ENCODE measurements around the gene ADCY7.

Gene ADCY7

DNA sequence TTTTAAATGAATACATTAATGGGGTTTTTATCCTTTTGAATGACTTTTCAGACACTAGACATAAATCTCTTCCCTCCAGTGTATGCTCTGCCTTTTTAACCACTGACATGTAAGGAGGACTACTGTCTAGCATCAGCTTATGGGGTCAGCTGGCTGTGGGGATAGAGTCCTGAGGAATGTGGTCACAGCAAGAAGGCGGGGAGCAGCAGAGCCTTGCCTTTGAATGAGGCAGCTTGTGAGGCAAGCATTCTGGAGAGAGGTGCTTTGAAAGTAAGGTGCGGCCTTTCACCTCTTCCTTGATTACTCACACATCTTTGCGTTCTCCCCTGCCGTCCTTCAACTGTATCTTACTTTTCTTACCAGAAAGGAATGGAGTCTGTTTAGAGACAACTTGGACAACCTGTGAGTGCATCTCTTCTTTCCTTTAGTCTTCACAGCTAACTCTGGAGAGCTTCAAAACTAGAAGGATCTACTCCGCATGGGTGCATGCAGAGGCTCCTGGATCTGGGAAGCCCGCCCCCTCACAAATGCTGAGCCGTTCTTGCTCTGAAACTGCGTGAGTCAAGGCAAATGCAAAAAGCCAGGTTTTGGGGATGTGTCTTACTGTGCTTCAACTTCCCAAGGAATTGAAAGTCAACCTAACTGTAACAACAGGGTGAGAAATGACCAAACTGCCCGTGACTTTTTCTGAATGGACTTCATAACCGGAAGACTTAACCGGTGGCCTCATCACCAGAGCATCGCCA, 49.9 kb downstream of the ADCY7 start:
- no peak for DNase-seq (ENCODE audit: low read depth)
- H3K4me3 ChIP-seq (ENCODE audit: low read depth, low read length), result no peak overlapping the region
- no peak for TF ChIP-seq MYC (IDR thresholded peaks at IDR 0.05; ENCODE audit: low read depth, low read length)
- TF ChIP-seq, protein P1, sequence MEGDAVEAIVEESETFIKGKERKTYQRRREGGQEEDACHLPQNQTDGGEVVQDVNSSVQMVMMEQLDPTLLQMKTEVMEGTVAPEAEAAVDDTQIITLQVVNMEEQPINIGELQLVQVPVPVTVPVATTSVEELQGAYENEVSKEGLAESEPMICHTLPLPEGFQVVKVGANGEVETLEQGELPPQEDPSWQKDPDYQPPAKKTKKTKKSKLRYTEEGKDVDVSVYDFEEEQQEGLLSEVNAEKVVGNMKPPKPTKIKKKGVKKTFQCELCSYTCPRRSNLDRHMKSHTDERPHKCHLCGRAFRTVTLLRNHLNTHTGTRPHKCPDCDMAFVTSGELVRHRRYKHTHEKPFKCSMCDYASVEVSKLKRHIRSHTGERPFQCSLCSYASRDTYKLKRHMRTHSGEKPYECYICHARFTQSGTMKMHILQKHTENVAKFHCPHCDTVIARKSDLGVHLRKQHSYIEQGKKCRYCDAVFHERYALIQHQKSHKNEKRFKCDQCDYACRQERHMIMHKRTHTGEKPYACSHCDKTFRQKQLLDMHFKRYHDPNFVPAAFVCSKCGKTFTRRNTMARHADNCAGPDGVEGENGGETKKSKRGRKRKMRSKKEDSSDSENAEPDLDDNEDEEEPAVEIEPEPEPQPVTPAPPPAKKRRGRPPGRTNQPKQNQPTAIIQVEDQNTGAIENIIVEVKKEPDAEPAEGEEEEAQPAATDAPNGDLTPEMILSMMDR (IDR thresholded peaks at IDR 0.05; ENCODE audit: low read depth, low read length), result no peak

DNA sequence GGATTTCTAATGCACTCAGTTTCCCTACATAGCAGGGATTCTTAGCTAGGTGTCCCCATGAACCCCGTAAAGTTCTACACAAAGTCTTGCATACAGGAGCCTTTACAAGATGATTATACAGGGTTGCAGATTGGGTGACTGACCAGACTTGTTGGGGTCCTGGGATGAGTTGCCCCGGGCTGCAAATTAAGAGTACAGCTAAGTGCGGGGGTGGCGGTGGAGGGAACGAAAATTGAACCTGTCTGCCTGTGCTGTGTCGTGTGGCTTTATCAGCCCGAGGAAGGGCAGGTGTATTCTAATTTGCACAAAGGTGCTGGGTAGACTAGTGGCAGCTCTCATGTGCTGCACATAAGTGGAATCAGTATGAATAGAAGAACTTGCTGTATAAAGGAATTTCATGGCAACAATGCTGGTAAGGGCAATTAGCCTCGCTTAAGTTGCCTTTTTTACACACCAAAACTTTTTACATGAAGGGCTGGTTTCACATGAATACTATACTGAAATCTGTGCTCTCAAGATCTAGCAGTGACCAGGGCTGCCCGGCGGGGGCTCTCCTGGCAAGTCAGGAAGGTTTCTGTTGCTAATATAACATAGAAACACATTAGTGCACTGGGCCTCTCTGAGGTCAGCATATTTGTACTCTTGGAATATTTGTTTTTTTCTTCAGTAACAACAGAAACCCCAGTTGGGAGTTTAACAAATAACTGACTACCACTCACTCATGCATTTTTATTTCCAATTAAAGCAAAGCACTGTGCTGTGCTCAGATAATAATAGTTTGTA, 50.7 kb downstream of the ADCY7 start:
- DNase-seq (ENCODE audit: low read depth), result no peak
- H3K4me3 ChIP-seq (ENCODE audit: low read depth, low read length), result no peak overlapping the region
- TF ChIP-seq MYC (IDR thresholded peaks at IDR 0.05; ENCODE audit: low read depth, low read length) (no peak), POLR2A (IDR thresholded peaks at IDR 0.05; ENCODE audit: extremely low read depth, insufficient read length) (no peak)
- TF ChIP-seq, protein P2, sequence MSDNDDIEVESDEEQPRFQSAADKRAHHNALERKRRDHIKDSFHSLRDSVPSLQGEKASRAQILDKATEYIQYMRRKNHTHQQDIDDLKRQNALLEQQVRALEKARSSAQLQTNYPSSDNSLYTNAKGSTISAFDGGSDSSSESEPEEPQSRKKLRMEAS (IDR thresholded peaks at IDR 0.05; ENCODE audit: low read depth, low read length), result no peak
- TF ChIP-seq, protein P1 (IDR thresholded peaks at IDR 0.05; ENCODE audit: low read depth, low read length), result no peak

DNA sequence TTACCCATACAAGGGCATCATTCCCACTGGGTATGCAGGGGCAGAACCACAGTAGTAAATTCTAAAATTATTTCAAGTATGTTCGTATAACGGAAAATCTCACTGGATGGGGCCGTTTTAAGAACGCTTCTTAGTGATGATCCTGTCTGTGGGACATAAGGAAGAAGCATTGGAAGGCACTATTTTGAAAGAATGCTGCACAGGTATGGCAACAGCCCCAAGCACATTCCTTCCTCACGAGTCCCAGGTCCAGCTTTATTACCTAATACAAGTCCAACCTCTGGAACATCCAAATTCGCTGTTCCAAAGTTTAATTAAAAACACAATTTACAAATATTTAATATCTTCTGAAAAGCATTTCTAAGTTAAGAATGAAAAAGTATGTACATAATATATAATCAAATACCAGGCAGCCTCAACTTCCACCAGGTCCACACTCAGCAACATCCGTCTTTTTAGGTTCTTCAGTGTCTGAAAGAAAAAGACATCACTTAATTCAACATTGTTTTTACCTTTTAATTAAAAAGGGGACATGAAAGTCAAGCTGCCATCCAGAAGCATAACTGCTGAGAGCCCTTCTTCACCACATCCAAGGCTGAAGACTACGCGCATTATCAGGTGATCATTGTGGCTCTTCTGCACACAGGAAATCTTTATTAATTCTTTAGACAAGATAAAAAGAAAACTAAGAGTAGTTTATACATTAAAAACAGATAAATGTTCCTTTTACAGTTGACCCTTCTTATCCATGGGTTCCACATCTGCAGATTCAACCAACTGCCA, 52.6 kb downstream of the ADCY7 start:
- no peak overlapping the region for H3K4me3 ChIP-seq (ENCODE audit: low read depth, low read length)
- DNase-seq (ENCODE audit: low read depth), result no peak
- no peak for TF ChIP-seq POLR2A (IDR thresholded peaks at IDR 0.05; ENCODE audit: extremely low read depth, insufficient read length)
- no peak for TF ChIP-seq MYC (IDR thresholded peaks at IDR 0.05; ENCODE audit: low read depth, low read length)
- TF ChIP-seq, protein P2 (IDR thresholded peaks at IDR 0.05; ENCODE audit: low read depth, low read length), result no peak
- TF ChIP-seq, protein P1 (IDR thresholded peaks at IDR 0.05; ENCODE audit: low read depth, low read length), result no peak

DNA sequence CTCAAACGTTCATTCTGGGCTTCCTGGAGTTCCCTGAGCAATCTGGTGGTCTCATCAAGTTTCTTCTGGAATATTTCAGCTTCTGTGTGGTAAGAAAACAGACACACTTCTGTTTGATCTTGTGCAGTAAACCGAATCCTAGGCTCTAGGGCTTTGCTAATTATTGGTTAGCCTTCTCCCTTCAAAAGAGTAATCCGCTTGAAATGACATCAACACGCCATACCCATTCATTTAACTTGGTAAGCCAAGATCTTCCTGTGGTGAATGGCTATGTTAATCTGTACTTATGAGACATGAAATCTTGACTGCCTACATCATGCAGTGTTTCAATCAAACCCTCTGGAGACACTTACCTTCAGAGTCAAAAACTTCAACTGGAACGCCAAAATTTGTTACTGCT, 54.0 kb downstream of the ADCY7 start:
- no peak for DNase-seq (ENCODE audit: low read depth)
- TF ChIP-seq POLR2A (IDR thresholded peaks at IDR 0.05; ENCODE audit: extremely low read depth, insufficient read length) (no peak), MYC (IDR thresholded peaks at IDR 0.05; ENCODE audit: low read depth, low read length) (no peak)
- TF ChIP-seq, protein P2 (IDR thresholded peaks at IDR 0.05; ENCODE audit: low read depth, low read length), result no peak
- TF ChIP-seq, protein P1 (IDR thresholded peaks at IDR 0.05; ENCODE audit: low read depth, low read length), result no peak
- no peak overlapping the region for H3K4me3 ChIP-seq (ENCODE audit: low read depth, low read length)

DNA sequence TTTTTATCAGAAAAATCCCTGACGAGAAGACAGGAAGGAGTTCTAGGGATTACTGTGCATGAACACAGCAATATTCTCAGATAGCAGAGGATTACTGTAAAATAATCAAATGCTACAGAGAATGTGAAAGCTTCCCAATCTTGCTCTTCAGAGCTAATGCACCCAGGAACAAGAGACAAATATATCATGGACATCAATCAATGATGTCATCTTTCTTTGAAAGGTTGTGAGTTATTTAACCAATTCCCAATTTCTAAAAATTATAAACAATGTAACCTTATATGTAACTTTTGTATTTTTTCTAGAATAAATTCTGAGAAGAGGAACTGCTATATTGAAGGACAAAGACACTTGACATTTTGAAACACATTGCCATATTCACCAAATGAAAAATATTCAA, 56.0 kb downstream of the ADCY7 start:
- no peak overlapping the region for H3K4me3 ChIP-seq (ENCODE audit: low read depth, low read length)
- no peak for DNase-seq (ENCODE audit: low read depth)
- TF ChIP-seq MYC (IDR thresholded peaks at IDR 0.05; ENCODE audit: low read depth, low read length), result no peak
- TF ChIP-seq POLR2A (IDR thresholded peaks at IDR 0.05; ENCODE audit: extremely low read depth, insufficient read length), result no peak
- TF ChIP-seq, protein P1 (IDR thresholded peaks at IDR 0.05; ENCODE audit: low read depth, low read length), result no peak
- TF ChIP-seq, protein P2 (IDR thresholded peaks at IDR 0.05; ENCODE audit: low read depth, low read length), result no peak
